ENCODE results near the gene SLCO4A1.

- no peak for TF ChIP-seq POLR2A (IDR thresholded peaks at IDR 0.05; ENCODE audit: low read length)
- no peak for TF ChIP-seq GATA1 (IDR thresholded peaks at IDR 0.05; ENCODE audit: low read depth, low read length)
Observed at GRCh38 chr20:62637521-62638054, 4.7 kb upstream of the SLCO4A1 start.
